IMR-90 (cell line): ENCODE results near the gene TOP2A.

Experiments used
- RFX5 ChIP-seq: IDR thresholded peaks from 2 replicates; pipeline ENCODE4 v1.8.0; 2012; ENCODE audit warnings: low read depth, mild to moderate bottlenecking, low read length, moderate library complexity
- TF ChIP-seq, protein P1 (sequence below): conservative IDR thresholded peaks from 2 replicates; pipeline ENCODE4 v1.5.1; 2012; ENCODE audit warnings: mild to moderate bottlenecking, low read depth, low read length, improper control_type of control experiment

DNA sequence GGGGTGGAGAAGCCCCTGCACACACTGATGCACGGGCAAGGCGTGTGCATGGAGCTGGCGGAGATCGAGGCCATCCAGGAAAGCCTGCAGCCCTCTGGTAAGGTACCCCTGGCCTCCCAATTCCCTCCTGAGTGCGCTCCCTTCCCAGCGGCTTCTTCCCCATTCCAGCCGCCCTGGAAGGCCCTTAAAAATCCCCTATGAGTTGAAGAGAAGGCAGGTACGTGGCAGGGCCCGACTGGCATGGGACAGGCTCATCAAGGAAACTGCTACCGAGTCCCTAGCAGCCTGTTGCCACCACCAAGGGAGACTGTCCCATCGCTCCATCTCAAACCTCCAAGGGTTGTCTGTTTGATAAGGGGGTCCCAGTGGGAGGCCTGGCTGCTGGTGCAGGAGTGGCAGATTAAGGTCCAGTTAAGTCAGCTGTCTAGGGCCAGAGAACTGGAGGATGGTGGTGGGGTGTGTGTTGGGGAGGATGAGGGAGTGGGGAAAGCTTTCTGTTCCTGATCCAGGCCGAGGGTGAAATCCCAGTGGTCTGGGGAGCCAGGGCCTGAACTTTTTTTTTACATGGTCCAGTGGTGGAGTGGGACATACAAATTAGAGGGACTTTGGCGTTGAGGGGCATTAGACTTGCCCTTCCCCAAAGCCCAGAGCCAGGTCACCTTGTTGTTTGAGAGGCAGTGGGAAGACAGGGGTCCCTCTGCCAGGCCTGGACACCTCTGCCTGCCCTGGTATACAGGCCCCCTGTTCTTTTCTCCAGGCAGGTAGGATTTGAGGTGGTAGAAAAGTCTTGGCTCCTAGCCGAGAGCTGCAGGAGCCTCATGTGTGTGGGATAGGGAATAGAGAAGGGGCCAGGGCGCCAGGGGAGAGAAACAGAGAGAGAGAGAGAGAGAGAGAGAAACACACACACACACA is 26.5 kb upstream of the TOP2A start:
- TF ChIP-seq, protein P1, sequence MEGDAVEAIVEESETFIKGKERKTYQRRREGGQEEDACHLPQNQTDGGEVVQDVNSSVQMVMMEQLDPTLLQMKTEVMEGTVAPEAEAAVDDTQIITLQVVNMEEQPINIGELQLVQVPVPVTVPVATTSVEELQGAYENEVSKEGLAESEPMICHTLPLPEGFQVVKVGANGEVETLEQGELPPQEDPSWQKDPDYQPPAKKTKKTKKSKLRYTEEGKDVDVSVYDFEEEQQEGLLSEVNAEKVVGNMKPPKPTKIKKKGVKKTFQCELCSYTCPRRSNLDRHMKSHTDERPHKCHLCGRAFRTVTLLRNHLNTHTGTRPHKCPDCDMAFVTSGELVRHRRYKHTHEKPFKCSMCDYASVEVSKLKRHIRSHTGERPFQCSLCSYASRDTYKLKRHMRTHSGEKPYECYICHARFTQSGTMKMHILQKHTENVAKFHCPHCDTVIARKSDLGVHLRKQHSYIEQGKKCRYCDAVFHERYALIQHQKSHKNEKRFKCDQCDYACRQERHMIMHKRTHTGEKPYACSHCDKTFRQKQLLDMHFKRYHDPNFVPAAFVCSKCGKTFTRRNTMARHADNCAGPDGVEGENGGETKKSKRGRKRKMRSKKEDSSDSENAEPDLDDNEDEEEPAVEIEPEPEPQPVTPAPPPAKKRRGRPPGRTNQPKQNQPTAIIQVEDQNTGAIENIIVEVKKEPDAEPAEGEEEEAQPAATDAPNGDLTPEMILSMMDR = no peak
- no peak for TF ChIP-seq RFX5
